Measurements from ENCODE around the gene LSM8.

Gene LSM8

DNA sequence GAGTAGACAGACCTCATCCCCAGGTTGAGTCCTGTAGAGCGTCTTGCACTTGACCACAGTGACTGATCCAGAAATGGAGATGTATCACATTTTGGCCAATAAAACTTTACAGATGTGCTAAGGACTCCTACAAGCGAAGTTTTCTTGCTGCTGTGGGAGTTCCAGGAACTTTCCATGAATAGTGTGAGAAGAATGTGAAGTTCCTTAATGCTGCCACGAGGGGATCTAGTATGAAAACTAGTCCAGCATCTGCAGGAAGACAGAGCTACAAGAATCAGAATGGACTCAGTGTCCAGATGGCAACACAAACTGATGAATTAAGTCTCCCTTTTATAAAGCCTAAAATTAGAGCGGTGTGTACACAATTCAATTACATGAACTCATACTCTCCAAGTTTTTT is 14.8 kb upstream of the LSM8 start:
- Histone ChIP-seq H3K4me1 (no peaks in the 10 kb centered on the region), H3K4me3 (no peak overlapping the region), H3K27ac (no peak overlapping the region), H3K27me3 (no peaks in the 10 kb centered on the region), H3K36me3 (no peaks in the 10 kb centered on the region), H3K9me3 (no peaks in the 10 kb centered on the region)
- TF ChIP-seq, protein P1, sequence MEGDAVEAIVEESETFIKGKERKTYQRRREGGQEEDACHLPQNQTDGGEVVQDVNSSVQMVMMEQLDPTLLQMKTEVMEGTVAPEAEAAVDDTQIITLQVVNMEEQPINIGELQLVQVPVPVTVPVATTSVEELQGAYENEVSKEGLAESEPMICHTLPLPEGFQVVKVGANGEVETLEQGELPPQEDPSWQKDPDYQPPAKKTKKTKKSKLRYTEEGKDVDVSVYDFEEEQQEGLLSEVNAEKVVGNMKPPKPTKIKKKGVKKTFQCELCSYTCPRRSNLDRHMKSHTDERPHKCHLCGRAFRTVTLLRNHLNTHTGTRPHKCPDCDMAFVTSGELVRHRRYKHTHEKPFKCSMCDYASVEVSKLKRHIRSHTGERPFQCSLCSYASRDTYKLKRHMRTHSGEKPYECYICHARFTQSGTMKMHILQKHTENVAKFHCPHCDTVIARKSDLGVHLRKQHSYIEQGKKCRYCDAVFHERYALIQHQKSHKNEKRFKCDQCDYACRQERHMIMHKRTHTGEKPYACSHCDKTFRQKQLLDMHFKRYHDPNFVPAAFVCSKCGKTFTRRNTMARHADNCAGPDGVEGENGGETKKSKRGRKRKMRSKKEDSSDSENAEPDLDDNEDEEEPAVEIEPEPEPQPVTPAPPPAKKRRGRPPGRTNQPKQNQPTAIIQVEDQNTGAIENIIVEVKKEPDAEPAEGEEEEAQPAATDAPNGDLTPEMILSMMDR (IDR thresholded peaks at IDR 0.05) = no peak
- intact Hi-C loops (cut with DNase I; ENCODE audit: low total_unique reads) = no loop called here
- no peak for DNase-seq

DNA sequence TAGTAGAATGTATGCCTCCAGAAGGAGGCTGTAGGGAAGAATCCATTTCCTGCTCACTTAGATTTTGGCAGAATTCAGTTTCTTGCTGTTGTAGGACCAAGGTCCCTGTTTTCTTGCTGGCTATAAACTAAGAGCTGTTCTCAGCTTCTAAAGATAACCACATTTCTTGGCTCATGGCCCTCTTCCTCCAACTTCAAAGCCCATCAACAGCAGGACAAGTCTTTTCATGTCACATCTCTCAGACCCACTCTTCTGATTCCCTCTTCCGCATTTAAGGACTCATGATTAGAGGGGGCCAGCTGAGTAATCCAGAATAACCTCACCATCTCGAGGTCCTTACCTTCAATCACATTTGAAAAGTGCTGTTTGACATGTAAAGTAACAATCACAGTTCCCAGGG is 8.2 kb upstream of the LSM8 start:
- Histone ChIP-seq H3K9me3 (no peaks in the 10 kb centered on the region), H3K27ac (no peak overlapping the region)
- DNase-seq = no peak

DNA sequence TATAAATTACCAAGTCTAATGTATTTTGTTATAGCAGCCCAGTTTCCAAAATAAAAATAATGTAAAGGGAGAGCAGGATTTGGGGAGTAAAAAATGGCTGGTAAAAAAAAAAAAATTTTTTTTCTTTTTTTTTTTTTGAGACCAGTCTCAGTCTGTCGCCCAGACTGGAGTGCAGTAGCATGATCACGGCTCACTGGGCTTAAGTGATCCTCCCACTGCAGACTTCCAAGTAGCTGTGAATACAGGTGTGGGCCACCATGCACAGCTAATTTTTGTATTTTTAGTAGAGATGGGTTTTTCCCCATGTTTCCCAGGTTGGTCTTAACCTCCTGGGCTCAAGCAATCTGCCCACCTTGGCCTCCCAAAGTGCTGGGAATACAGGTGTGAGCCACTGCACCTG is 4.8 kb upstream of the LSM8 start:
- H3K27me3 ChIP-seq = no peaks in the 10 kb centered on the region
- H3K27ac ChIP-seq = no peak overlapping the region
- no peaks in the 10 kb centered on the region for H3K9me3 ChIP-seq
- TF ChIP-seq, protein P1 (IDR thresholded peaks at IDR 0.05) = no peak
- DNase-seq = no peak
- no peaks in the 10 kb centered on the region for H3K36me3 ChIP-seq
- peaks cover 0 to 7% (median 2%) of the 10 kb centered on the region in 4 donors for H3K4me1 ChIP-seq
- H3K4me3 ChIP-seq = no peak overlapping the region
- intact Hi-C loops (cut with DNase I; ENCODE audit: low total_unique reads) = loop anchor here (10.0 kb wide), 1 partner anchor 434 kb away; no protein-coding TSS in a partner anchor

More for the DNA sequence above, 8.2 kb upstream of the LSM8 start:
- Histone ChIP-seq H3K4me3 (no peak overlapping the region), H3K36me3 (no peaks in the 10 kb centered on the region), H3K4me1 (no peaks in the 10 kb centered on the region), H3K27me3 (no peaks in the 10 kb centered on the region)
- intact Hi-C loops (cut with DNase I; ENCODE audit: low total_unique reads) = loop anchor here (10.0 kb wide), 1 partner anchor 431 kb away; no protein-coding TSS in a partner anchor
- TF ChIP-seq, protein P1 (IDR thresholded peaks at IDR 0.05) = no peak

DNA sequence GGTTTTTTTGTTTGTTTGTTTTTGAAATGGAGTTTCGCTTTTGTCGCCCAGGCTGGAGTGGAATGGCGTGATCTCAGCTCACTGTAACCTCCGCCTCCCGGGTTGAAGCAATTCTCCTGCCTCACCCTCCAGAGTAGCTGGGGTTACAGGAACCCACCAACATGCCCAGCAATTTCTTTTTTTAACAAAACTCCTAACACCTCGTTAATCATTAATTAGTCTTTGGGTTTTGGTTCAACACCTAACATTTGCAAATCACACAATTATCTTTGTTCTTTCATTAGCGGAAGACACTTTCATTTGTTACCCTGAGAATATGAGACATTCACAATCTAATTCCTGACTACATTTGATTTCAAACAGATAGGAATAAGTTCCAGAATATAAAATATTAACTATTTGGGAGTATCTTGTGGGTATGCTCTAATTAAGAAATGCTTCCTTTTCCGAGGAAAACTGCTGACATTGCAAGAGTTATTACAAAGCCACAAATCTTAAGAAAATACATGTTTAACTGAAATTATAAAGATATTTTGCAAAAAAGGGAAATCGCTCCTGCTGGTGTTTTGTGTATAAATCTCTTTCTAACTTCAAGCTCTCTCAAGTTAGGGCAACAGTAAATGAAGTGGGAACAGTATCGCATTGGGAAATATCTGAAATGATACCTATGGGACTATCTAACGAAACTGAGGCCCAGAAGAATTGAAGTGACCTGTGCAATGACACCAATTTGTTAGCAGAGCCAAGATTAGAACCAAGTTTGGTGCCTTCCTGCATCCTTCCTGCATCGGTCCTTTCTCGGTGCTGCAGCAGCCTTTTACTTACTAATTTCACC is 1.2 kb upstream of the LSM8 start:
- H3K9me3 ChIP-seq = no peaks in the 10 kb centered on the region
- no peaks in the 10 kb centered on the region for H3K36me3 ChIP-seq
- intact Hi-C loops (cut with DNase I; ENCODE audit: low total_unique reads) = no loop called here
- no peaks in the 10 kb centered on the region for H3K27me3 ChIP-seq
- DNase-seq = no peak
- peak overlapping the region; percentile 80 to 99 for H3K4me3 ChIP-seq
- TF ChIP-seq, protein P1 (IDR thresholded peaks at IDR 0.05) = no peak
- peaks cover 0 to 36% (median 16%) of the 10 kb centered on the region in 4 donors for H3K4me1 ChIP-seq
- H3K27ac ChIP-seq = peak overlapping the region; percentile 90 to 98

DNA sequence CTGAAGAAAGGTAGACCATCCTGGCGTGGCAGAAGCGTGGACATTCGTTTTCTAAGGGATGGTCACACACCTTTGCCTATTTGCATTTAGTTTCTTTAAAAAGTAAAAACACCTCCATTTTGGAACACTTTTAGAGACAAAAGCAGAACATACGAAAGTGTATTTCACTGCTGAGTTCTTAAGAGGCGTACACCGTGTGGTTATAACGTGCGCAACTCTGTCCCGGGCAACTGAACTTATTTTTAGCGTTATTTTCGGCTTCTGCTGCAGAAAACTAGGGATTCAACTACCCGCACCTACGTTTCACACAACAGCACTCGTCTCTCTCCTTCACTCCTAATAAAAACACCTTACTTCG is 557 bp upstream of the LSM8 start:
- TF ChIP-seq, protein P1 (IDR thresholded peaks at IDR 0.05) = no peak
- Histone ChIP-seq H3K27ac (peak overlapping the region; percentile 90 to 98), H3K4me3 (peak overlapping the region; percentile 80 to 99), H3K27me3 (no peaks in the 10 kb centered on the region), H3K4me1 (peaks cover 0 to 36% (median 16%) of the 10 kb centered on the region in 4 donors), H3K9me3 (no peaks in the 10 kb centered on the region), H3K36me3 (peaks cover 0 to 3% (median 3%) of the 10 kb centered on the region in 3 donors)
- no peak for DNase-seq
- intact Hi-C loops (cut with DNase I; ENCODE audit: low total_unique reads) = no loop called here
